GM23338 (cell line): ENCODE results near the gene SLC39A13.

ENCODE experiments used
- CREB1 ChIP-seq: fragments of 250-450 bp; sonication (Bioruptor Pico); IDR thresholded peaks from 2 replicates; pipeline ENCODE4 v1.5.0; 2020; ENCODE audit warnings: low read depth, mild to moderate bottlenecking, moderate library complexity
- EZH2 ChIP-seq: fragments of 200-600 bp; sonication (generic); IDR thresholded peaks from one replicate; pipeline ENCODE4 v1.8.0; 2017; ENCODE audit warnings: antibody characterized with exemption, mild to moderate bottlenecking, low read depth; ENCODE audit not compliant: unreplicated experiment
- EZH2phosphoT487 ChIP-seq: fragments of 200-600 bp; sonication (generic); IDR thresholded peaks from one replicate; pipeline ENCODE4 v1.8.1; 2018; ENCODE audit warnings: antibody characterized with exemption; ENCODE audit not compliant: unreplicated experiment
- JUNB ChIP-seq: IDR thresholded peaks from one replicate; pipeline ENCODE4 v1.6.1; 2016; ENCODE audit warnings: antibody characterized with exemption; ENCODE audit not compliant: unreplicated experiment
- POLR2AphosphoS5 ChIP-seq: IDR thresholded peaks from 2 replicates; pipeline ENCODE4 v1.6.1; 2016; ENCODE audit warnings: antibody characterized with exemption, low read depth
- ZNF331 ChIP-seq: fragments of 250-450 bp; sonication (Bioruptor Pico); IDR thresholded peaks from 2 replicates; pipeline ENCODE4 v1.5.0; 2020; ENCODE audit warnings: low read depth, mild to moderate bottlenecking, moderate library complexity
- TF ChIP-seq, protein P1 (sequence below), 2 experiments: fragments of 200-600 bp in 1 of 2; sonication (generic) in 1 of 2; conservative IDR thresholded peaks; 2 replicates each; pipeline versions ENCODE4 v1.5.1 to v1.6.1; 2016 to 2017; ENCODE audit warnings: antibody characterized with exemption in 2 of 2, low read depth in 2 of 2, mild to moderate bottlenecking in 2 of 2, moderate library complexity in 1 of 2
- TF ChIP-seq, protein P2 (sequence below): IDR thresholded peaks from 2 replicates; pipeline ENCODE4 v1.6.1; 2016; ENCODE audit warnings: antibody characterized with exemption
- TF ChIP-seq, protein P3 (sequence below): IDR thresholded peaks from one replicate; pipeline ENCODE4 v1.6.1; 2018; ENCODE audit warnings: antibody characterized with exemption; ENCODE audit not compliant: unreplicated experiment

GRCh38 chr11:47380078-47380477 lies 28.3 kb upstream of the SLC39A13 start:
- TF ChIP-seq, protein P1, sequence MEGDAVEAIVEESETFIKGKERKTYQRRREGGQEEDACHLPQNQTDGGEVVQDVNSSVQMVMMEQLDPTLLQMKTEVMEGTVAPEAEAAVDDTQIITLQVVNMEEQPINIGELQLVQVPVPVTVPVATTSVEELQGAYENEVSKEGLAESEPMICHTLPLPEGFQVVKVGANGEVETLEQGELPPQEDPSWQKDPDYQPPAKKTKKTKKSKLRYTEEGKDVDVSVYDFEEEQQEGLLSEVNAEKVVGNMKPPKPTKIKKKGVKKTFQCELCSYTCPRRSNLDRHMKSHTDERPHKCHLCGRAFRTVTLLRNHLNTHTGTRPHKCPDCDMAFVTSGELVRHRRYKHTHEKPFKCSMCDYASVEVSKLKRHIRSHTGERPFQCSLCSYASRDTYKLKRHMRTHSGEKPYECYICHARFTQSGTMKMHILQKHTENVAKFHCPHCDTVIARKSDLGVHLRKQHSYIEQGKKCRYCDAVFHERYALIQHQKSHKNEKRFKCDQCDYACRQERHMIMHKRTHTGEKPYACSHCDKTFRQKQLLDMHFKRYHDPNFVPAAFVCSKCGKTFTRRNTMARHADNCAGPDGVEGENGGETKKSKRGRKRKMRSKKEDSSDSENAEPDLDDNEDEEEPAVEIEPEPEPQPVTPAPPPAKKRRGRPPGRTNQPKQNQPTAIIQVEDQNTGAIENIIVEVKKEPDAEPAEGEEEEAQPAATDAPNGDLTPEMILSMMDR (conservative IDR thresholded peaks at IDR 0.05; ENCODE audit: low read depth in 2 of 2), result no peak
- no peak for TF ChIP-seq POLR2AphosphoS5
- TF ChIP-seq EZH2, result no peak
- no peak for TF ChIP-seq EZH2phosphoT487
- TF ChIP-seq, protein P2, sequence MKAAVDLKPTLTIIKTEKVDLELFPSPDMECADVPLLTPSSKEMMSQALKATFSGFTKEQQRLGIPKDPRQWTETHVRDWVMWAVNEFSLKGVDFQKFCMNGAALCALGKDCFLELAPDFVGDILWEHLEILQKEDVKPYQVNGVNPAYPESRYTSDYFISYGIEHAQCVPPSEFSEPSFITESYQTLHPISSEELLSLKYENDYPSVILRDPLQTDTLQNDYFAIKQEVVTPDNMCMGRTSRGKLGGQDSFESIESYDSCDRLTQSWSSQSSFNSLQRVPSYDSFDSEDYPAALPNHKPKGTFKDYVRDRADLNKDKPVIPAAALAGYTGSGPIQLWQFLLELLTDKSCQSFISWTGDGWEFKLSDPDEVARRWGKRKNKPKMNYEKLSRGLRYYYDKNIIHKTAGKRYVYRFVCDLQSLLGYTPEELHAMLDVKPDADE, result no peak
- TF ChIP-seq CREB1 (CRISPR knock-in tag), result no peak
- TF ChIP-seq, protein P3, sequence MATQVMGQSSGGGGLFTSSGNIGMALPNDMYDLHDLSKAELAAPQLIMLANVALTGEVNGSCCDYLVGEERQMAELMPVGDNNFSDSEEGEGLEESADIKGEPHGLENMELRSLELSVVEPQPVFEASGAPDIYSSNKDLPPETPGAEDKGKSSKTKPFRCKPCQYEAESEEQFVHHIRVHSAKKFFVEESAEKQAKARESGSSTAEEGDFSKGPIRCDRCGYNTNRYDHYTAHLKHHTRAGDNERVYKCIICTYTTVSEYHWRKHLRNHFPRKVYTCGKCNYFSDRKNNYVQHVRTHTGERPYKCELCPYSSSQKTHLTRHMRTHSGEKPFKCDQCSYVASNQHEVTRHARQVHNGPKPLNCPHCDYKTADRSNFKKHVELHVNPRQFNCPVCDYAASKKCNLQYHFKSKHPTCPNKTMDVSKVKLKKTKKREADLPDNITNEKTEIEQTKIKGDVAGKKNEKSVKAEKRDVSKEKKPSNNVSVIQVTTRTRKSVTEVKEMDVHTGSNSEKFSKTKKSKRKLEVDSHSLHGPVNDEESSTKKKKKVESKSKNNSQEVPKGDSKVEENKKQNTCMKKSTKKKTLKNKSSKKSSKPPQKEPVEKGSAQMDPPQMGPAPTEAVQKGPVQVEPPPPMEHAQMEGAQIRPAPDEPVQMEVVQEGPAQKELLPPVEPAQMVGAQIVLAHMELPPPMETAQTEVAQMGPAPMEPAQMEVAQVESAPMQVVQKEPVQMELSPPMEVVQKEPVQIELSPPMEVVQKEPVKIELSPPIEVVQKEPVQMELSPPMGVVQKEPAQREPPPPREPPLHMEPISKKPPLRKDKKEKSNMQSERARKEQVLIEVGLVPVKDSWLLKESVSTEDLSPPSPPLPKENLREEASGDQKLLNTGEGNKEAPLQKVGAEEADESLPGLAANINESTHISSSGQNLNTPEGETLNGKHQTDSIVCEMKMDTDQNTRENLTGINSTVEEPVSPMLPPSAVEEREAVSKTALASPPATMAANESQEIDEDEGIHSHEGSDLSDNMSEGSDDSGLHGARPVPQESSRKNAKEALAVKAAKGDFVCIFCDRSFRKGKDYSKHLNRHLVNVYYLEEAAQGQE, result no peak
- no peak for TF ChIP-seq ZNF331 (CRISPR knock-in tag)
- TF ChIP-seq JUNB, result no peak
